Neural cell (in vitro differentiated cells): Measurements from ENCODE around the gene AIPL1. TPM values are rescaled to one million over a fixed set of nuclear protein-coding genes. Genes with fewer than 3 reads are reported as not detected.

Experiments used
- H2AFZ ChIP-seq: fragments of 200-600, 300-800 bp; sonication (generic), shearing (Covaris generic); 2 replicates; pipeline ENCODE4 v1.6.0; 2014; ENCODE audit warnings: low read depth, mild to moderate bottlenecking, antibody characterized with exemption, low read length, moderate library complexity
- H3F3A ChIP-seq: fragments of 200-600 bp; shearing (Covaris generic); 2 replicates; pipeline ENCODE4 v1.6.1; 2016; ENCODE audit warnings: mild to moderate bottlenecking, moderate library complexity, mixed read lengths, antibody characterized with exemption, low read length; ENCODE audit not compliant: insufficient read depth, poor library complexity, severe bottlenecking
- H3K27ac ChIP-seq: fragments of 200-600, 300-800 bp; sonication (generic), shearing (Covaris generic); 2 replicates; pipeline ENCODE4 v1.5.1; 2014; ENCODE audit warnings: mild to moderate bottlenecking, low read length, moderate library complexity
- H3K27me3 ChIP-seq: fragments of 300-800, 200-600 bp; sonication (generic), shearing (Covaris generic); 2 replicates; pipeline ENCODE4 v1.6.0; 2014; ENCODE audit warnings: mild to moderate bottlenecking, low read depth, low read length, moderate library complexity; ENCODE audit not compliant: insufficient read depth
- H3K36me3 ChIP-seq: fragments of 300-800, 200-600 bp; sonication (generic), shearing (Covaris generic); 2 replicates; pipeline ENCODE4 v1.5.1; 2014; ENCODE audit warnings: mild to moderate bottlenecking, antibody characterized with exemption, low read length, moderate library complexity; ENCODE audit not compliant: insufficient read depth
- H3K4me2 ChIP-seq: fragments of 300-800, 200-600 bp; sonication (generic), shearing (Covaris generic); 2 replicates; pipeline ENCODE4 v1.6.0; 2014; ENCODE audit warnings: mild to moderate bottlenecking, low read length
- H3K4me3 ChIP-seq: fragments of 300-800, 200-600 bp; sonication (generic), shearing (Covaris generic); 2 replicates; pipeline ENCODE4 v1.5.1; 2014; ENCODE audit warnings: mild to moderate bottlenecking, low read length, moderate library complexity
- H3K79me2 ChIP-seq: fragments of 200-600 bp; shearing (Covaris generic); replicated peaks from 2 replicates; pipeline ENCODE4 v1.6.0; 2014; ENCODE audit warnings: mild to moderate bottlenecking, low read length, moderate library complexity; ENCODE audit not compliant: insufficient read depth
- H3K9ac ChIP-seq: fragments of 300-800, 200-600 bp; sonication (generic), shearing (Covaris generic); 2 replicates; pipeline ENCODE4 v1.6.1; 2016; ENCODE audit warnings: mild to moderate bottlenecking, low read length, mixed read lengths
- H3K9me2 ChIP-seq: fragments of 200-600 bp; shearing (Covaris generic); 2 replicates; pipeline ENCODE4 v1.6.1; 2016; ENCODE audit warnings: mild to moderate bottlenecking, low read length, mixed read lengths; ENCODE audit not compliant: insufficient read depth
- H3K9me3 ChIP-seq: fragments of 200-600, 300-800 bp; sonication (generic), shearing (Covaris generic); 2 replicates; pipeline ENCODE4 v1.6.1; 2016; ENCODE audit warnings: mild to moderate bottlenecking, mixed run types, low read length, moderate library complexity, mixed read lengths
- H4K20me1 ChIP-seq: fragments of 200-600 bp; shearing (Covaris generic); 2 replicates; pipeline ENCODE4 v1.6.1; 2016; ENCODE audit warnings: mild to moderate bottlenecking, mixed run types; ENCODE audit not compliant: insufficient read depth
- CTCF ChIP-seq: fragments of 450-650 bp; IDR thresholded peaks from 2 replicates; pipeline ENCODE4 v1.5.1; 2014; ENCODE audit warnings: antibody characterized with exemption, mild to moderate bottlenecking, moderate library complexity; ENCODE audit not compliant: poor library complexity, severe bottlenecking
- EP300 ChIP-seq: fragments of 450-650 bp; conservative IDR thresholded peaks from 2 replicates; pipeline ENCODE4 v1.6.1; 2014; ENCODE audit warnings: antibody characterized with exemption, mild to moderate bottlenecking, moderate library complexity; ENCODE audit not compliant: poor library complexity, severe bottlenecking
- EZH2 ChIP-seq: fragments of 200-600, 300-800 bp; shearing (Covaris generic), sonication (generic); IDR thresholded peaks from 2 replicates; pipeline ENCODE4 v1.6.1; 2014; ENCODE audit warnings: antibody characterized with exemption, low read length, borderline replicate concordance, mild to moderate bottlenecking; ENCODE audit not compliant: insufficient read depth, poor library complexity, severe bottlenecking
- MXI1 ChIP-seq: fragments of 450-650 bp; conservative IDR thresholded peaks from 2 replicates; pipeline ENCODE4 v1.6.1; 2014; ENCODE audit warnings: antibody characterized with exemption, mild to moderate bottlenecking; ENCODE audit not compliant: poor library complexity, severe bottlenecking
- POLR2AphosphoS5 ChIP-seq: IDR thresholded peaks from 2 replicates; pipeline ENCODE4 v1.6.1; 2012
- RAD21 ChIP-seq: fragments of 450-650 bp; conservative IDR thresholded peaks from 2 replicates; pipeline ENCODE4 v1.6.1; 2014; ENCODE audit warnings: antibody characterized with exemption, mild to moderate bottlenecking, moderate library complexity
- REST ChIP-seq: IDR thresholded peaks from 2 replicates; pipeline ENCODE4 v1.6.1; 2012; ENCODE audit warnings: borderline replicate concordance
- SMC3 ChIP-seq: fragments of 450-650 bp; conservative IDR thresholded peaks from 2 replicates; pipeline ENCODE4 v1.6.1; 2014; ENCODE audit warnings: antibody characterized with exemption, mild to moderate bottlenecking, moderate library complexity; ENCODE audit not compliant: poor library complexity
- TAF1 ChIP-seq: IDR thresholded peaks from 2 replicates; pipeline ENCODE4 v1.6.1; 2012; ENCODE audit warnings: low read depth
- polyA plus RNA-seq: library from polyadenylated mRNA; depleted of rRNA; stranded (reverse); fragments of >200 nt; gene quantifications from 2 replicates; pipeline ENCODE4 v1.2.3, GENCODE V29; 2014

AIPL1 gene
- polyA plus RNA-seq, 1 donor from 2014 or later: not detected

GRCh38 chr17:6463616-6464445 is 28.9 kb upstream of the AIPL1 start:
- H3K79me2 ChIP-seq: no peaks in the 10 kb centered on the region
- H3K9me3 ChIP-seq: no peaks in the 10 kb centered on the region
- no peaks in the 10 kb centered on the region for H3K9me2 ChIP-seq
- H3K27me3 ChIP-seq: no peaks in the 10 kb centered on the region
- TF ChIP-seq CTCF (no peak), EP300 (no peak), REST (no peak), POLR2AphosphoS5 (no peak), TAF1 (no peak), MXI1 (no peak), EZH2 (no peak), RAD21 (no peak), SMC3 (no peak)
- no peak overlapping the region for H3K27ac ChIP-seq
- no peak overlapping the region for H3K4me3 ChIP-seq
- no peak overlapping the region for H2AFZ ChIP-seq
- no peak overlapping the region for H3K9ac ChIP-seq
- no peaks in the 10 kb centered on the region for H3F3A ChIP-seq
- no peaks in the 10 kb centered on the region for H3K36me3 ChIP-seq
- H4K20me1 ChIP-seq: no peaks in the 10 kb centered on the region
- no peak overlapping the region for H3K4me2 ChIP-seq

GRCh38 chr17:6462692-6463091 is 27.8 kb upstream of the AIPL1 start:
- H3F3A ChIP-seq: no peaks in the 10 kb centered on the region
- H2AFZ ChIP-seq: no peak overlapping the region
- H3K36me3 ChIP-seq: no peaks in the 10 kb centered on the region
- no peak overlapping the region for H3K4me3 ChIP-seq
- no peaks in the 10 kb centered on the region for H3K9me2 ChIP-seq
- no peaks in the 10 kb centered on the region for H4K20me1 ChIP-seq
- TF ChIP-seq RAD21 (no peak), EP300 (no peak), MXI1 (no peak), CTCF (no peak), EZH2 (no peak), REST (no peak), POLR2AphosphoS5 (no peak), SMC3 (no peak), TAF1 (no peak)
- no peak overlapping the region for H3K9ac ChIP-seq
- no peaks in the 10 kb centered on the region for H3K27me3 ChIP-seq
- no peaks in the 10 kb centered on the region for H3K79me2 ChIP-seq
- no peak overlapping the region for H3K27ac ChIP-seq
- H3K4me2 ChIP-seq: no peak overlapping the region
- H3K9me3 ChIP-seq: no peaks in the 10 kb centered on the region
